ENCODE measurements around the gene DNAH17. TPM values are rescaled to one million over a fixed set of nuclear protein-coding genes. Genes with fewer than 3 reads are reported as not detected.

The DNAH17 gene
- total and polyA plus RNA-seq, 2 of the 13 experiments (the other 11 are each of a cell fraction or from before 2014, with no cell fraction given): 0.86 to 1.6 TPM

GRCh38 chr17:78504156-78504925 is 72.9 kb downstream of the DNAH17 start:
- Histone ChIP-seq H3K9me3 (ENCODE audit: low read length) (no peaks in the 10 kb centered on the region), H3K4me2 (ENCODE audit: low read depth, low read length) (no peak overlapping the region), H4K20me1 (ENCODE audit: insufficient read depth, low read length) (no peaks in the 10 kb centered on the region), H2AFZ (ENCODE audit: low read length) (no peak overlapping the region), H3K9ac (ENCODE audit: insufficient read depth, low read depth, low read length) (no peak overlapping the region), H3K27me3 (ENCODE audit: control insufficient read depth in 1 of 2, insufficient read depth in 2 of 2, low read length in 2 of 2) (peaks cover 0 to 12% of the 10 kb centered on the region in 2 experiments; a peak in 2 of 5 replicates), H3K36me3 (replicated peaks in 1 of 2; ENCODE audit: control insufficient read depth in 1 of 2, insufficient read depth in 2 of 2, low read length in 2 of 2) (no peaks in the 10 kb centered on the region), H3K4me3 (replicated peaks in 1 of 3; ENCODE audit: insufficient read depth in 1 of 3, low read depth in 2 of 3, low read length in 3 of 3) (no peak overlapping the region), H3K4me1 (ENCODE audit: insufficient read depth, low read length) (peaks cover 1% of the 10 kb centered on the region; the same call in 1 of the 2 replicates), H3K27ac (ENCODE audit: extremely low read length, insufficient read depth, low read length) (no peak overlapping the region), H3K79me2 (ENCODE audit: insufficient read depth, low read length) (no peaks in the 10 kb centered on the region)
- POLR2A ChIA-PET: no interaction called here
- in situ Hi-C loops (cut with HindIII; ENCODE audit: extremely low pct_ligation_motif_present, low pct_unique_long_range_greater_than_20kb) (no loop called here), intact Hi-C loops (cut with micrococcal nuclease; ENCODE audit: unreplicated experiment) (no loop called here)
- DNase-seq (ENCODE audit: low spot score) (no peak), FAIRE-seq (no peak), ATAC-seq (no peak)
- 79% methylated on average over 21 of the region's 21 CpGs for WGBS (ENCODE audit: low lambda C conversion rate)
- CTCF ChIA-PET (ENCODE audit: low intra/inter-chr PET ratio, low total read pairs): no interaction called here
- no TSS peak for BruUV-seq (replicated peaks)
- TF ChIP-seq ZBTB7A (CRISPR knock-in tag; IDR thresholded peaks at IDR 0.05): no peak
- TF ChIP-seq NFE2L2 (IDR thresholded peaks at IDR 0.05; ENCODE audit: low read length): no peak
- TF ChIP-seq ZNF605 (CRISPR knock-in tag; IDR thresholded peaks at IDR 0.05): no peak
- no peak for TF ChIP-seq HES4 (CRISPR knock-in tag; IDR thresholded peaks at IDR 0.05; ENCODE audit: borderline replicate concordance)
- TF ChIP-seq ZNF562 (CRISPR knock-in tag; IDR thresholded peaks at IDR 0.05; ENCODE audit: borderline replicate concordance): no peak
- TF ChIP-seq ZNF574 (CRISPR knock-in tag; IDR thresholded peaks at IDR 0.05): no peak
- no peak for TF ChIP-seq ZNF816 (CRISPR knock-in tag; IDR thresholded peaks at IDR 0.05; ENCODE audit: borderline replicate concordance)
- no peak for TF ChIP-seq SP4 (CRISPR knock-in tag; IDR thresholded peaks at IDR 0.05)
- no peak for TF ChIP-seq CCAR2 (optimal IDR thresholded peaks at IDR 0.05; ENCODE audit: low read depth, low read length)
- TF ChIP-seq RELA (CRISPR knock-in tag; IDR thresholded peaks at IDR 0.05): no peak
- no peak for TF ChIP-seq ZNF407 (CRISPR knock-in tag; IDR thresholded peaks at IDR 0.05; ENCODE audit: not compliant biosample characterization)

All from HepG2 (cell line).